ENCODE data around the gene MVB12B.

MVB12B gene

DNA sequence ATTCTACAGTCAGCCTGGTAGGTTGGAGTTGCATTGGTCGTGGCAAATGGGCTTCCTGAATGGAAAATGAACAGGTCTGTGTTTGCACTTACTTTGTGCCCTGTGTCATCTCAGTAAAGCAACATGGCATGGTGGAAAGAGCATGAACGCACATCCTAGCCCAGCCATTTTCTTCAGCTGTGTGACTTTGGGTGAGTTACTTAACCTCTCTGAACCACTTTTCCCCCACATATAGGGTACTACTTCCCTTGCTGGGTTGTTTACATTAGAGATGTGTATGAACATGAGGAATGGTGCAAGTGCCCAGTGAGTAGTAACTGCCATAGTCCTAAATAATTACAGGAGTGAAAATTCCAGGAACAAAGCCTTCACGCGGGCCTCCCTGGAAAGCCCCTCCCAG lies 83.6 kb downstream of the MVB12B start:
- TF ChIP-seq POLR2AphosphoS5 (IDR thresholded peaks at IDR 0.05; ENCODE audit: low read depth, low read length) (no peak), SIN3A (IDR thresholded peaks at IDR 0.05; ENCODE audit: borderline replicate concordance, insufficient read depth, low read length) (no peak), REST (IDR thresholded peaks at IDR 0.05; ENCODE audit: insufficient read depth in 1 of 2, low read depth in 2 of 2, low read length in 2 of 2) (no peak), FOXP2 (optimal IDR thresholded peaks at IDR 0.05; ENCODE audit: borderline replicate concordance, extremely low read depth, extremely low read length, insufficient read depth) (no peak), TAF1 (IDR thresholded peaks at IDR 0.05; ENCODE audit: borderline replicate concordance, insufficient read depth, low read length) (no peak)

DNA sequence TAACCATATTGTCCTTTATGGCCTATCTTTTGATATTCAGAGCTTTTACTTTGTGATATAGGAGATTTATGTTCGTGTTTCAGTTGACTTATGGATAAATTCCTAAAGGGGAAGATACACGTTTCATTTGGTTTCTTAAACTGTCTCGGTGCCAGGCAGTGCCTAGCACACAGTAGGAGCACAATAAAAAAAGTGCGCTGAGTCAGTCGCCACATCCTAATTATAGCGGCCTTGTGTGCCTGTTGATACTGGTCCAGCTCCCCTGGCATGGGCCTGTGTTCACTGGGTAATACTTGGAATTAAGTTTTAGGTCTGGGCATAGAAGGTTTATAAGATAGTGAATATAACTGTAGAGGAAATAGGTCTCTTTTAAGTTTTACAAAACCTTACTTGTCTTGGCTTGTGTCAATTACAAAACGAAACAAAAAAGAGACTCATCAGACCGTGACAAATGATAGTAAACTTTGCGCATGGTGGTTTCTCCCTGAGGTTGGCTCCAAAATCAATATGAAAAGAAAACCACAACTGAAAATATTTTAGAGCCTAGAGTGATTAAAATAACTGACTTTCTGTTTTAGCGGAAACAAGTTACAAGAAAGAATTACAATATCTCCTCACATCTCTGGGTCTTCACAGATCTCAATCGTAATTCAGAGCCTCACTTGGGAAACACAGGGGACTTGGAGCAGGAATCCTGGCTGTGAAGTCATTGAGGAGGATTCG lies 84.8 kb downstream of the MVB12B start:
- no peak for TF ChIP-seq SIN3A (IDR thresholded peaks at IDR 0.05; ENCODE audit: borderline replicate concordance, insufficient read depth, low read length)
- no peak for TF ChIP-seq TAF1 (IDR thresholded peaks at IDR 0.05; ENCODE audit: borderline replicate concordance, insufficient read depth, low read length)
- no peak for TF ChIP-seq REST (IDR thresholded peaks at IDR 0.05; ENCODE audit: insufficient read depth in 1 of 2, low read depth in 2 of 2, low read length in 2 of 2)
- TF ChIP-seq FOXP2 (optimal IDR thresholded peaks at IDR 0.05; ENCODE audit: borderline replicate concordance, extremely low read depth, extremely low read length, insufficient read depth), result no peak
- TF ChIP-seq POLR2AphosphoS5 (IDR thresholded peaks at IDR 0.05; ENCODE audit: low read depth, low read length), result no peak

DNA sequence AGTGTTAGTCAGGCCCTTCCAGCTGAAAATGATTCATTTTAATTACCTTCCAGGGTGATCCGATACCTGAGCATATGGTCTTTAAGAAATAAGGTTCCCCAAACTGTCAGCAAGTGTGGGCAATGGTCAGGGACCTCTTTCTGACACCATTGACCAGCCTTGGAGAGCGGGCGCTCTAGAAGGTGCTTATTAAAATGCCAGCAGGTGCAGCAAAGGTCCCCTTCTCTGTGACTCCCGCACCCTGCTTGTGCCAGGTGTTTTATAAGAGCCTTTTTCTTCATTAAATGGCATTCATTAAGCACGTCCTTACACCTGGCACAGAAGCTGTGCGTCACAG lies 85.3 kb downstream of the MVB12B start:
- TF ChIP-seq SIN3A (IDR thresholded peaks at IDR 0.05; ENCODE audit: borderline replicate concordance, insufficient read depth, low read length) (no peak), REST (IDR thresholded peaks at IDR 0.05; ENCODE audit: insufficient read depth in 1 of 2, low read depth in 2 of 2, low read length in 2 of 2) (no peak), POLR2AphosphoS5 (IDR thresholded peaks at IDR 0.05; ENCODE audit: low read depth, low read length) (no peak), TAF1 (IDR thresholded peaks at IDR 0.05; ENCODE audit: borderline replicate concordance, insufficient read depth, low read length) (no peak), FOXP2 (optimal IDR thresholded peaks at IDR 0.05; ENCODE audit: borderline replicate concordance, extremely low read depth, extremely low read length, insufficient read depth) (no peak)

- no peak for TF ChIP-seq FOXP2 (optimal IDR thresholded peaks at IDR 0.05; ENCODE audit: borderline replicate concordance, extremely low read depth, extremely low read length, insufficient read depth)
- TF ChIP-seq REST (IDR thresholded peaks at IDR 0.05; ENCODE audit: insufficient read depth in 1 of 2, low read depth in 2 of 2, low read length in 2 of 2), result no peak
- no peak for TF ChIP-seq POLR2AphosphoS5 (IDR thresholded peaks at IDR 0.05; ENCODE audit: low read depth, low read length)
- no peak for TF ChIP-seq SIN3A (IDR thresholded peaks at IDR 0.05; ENCODE audit: borderline replicate concordance, insufficient read depth, low read length)
- TF ChIP-seq TAF1 (IDR thresholded peaks at IDR 0.05; ENCODE audit: borderline replicate concordance, insufficient read depth, low read length), result no peak
Observed at GRCh38 chr9:126412905-126413304, 86.3 kb downstream of the MVB12B start.

Data from PFSK-1 (cell line).